Astrocyte (in vitro differentiated cells and primary cell): ENCODE data around the gene PLEKHA7. TPM values are rescaled to one million over a fixed set of nuclear protein-coding genes. Genes with fewer than 3 reads are reported as not detected.

ENCODE experiments used
- DNase-seq: peaks from one replicate; pipeline ENCODE4 v3.0.0-alpha.2; 2010; ENCODE audit warnings: low read depth
- FAIRE-seq: peaks from 2 replicates; lab custom pipeline; 2011; peaks lifted over from hg19 to GRCh38; lab: Jason Lieb, UNC
- H2AFZ ChIP-seq: 2 replicates; pipeline ENCODE4 v1.6.0; 2012; ENCODE audit warnings: low read depth, low read length, inconsistent platforms
- H3K27ac ChIP-seq: 2 replicates; pipeline ENCODE4 v1.5.1; 2011; ENCODE audit warnings: low read depth, low read length, inconsistent platforms
- H3K27me3 ChIP-seq: 2 replicates; pipeline ENCODE4 v1.6.0; 2011; ENCODE audit warnings: low read length, inconsistent platforms; ENCODE audit not compliant: insufficient read depth
- H3K36me3 ChIP-seq: 2 replicates; pipeline ENCODE4 v1.5.1; 2011; ENCODE audit warnings: low read length, inconsistent platforms; ENCODE audit not compliant: insufficient read depth
- H3K4me1 ChIP-seq: 2 replicates; pipeline ENCODE4 v1.5.1; 2011; ENCODE audit warnings: low read length, inconsistent platforms; ENCODE audit not compliant: insufficient read depth
- H3K4me2 ChIP-seq: 2 replicates; pipeline ENCODE4 v1.6.0; 2012; ENCODE audit warnings: low read length, inconsistent platforms
- H3K4me3 ChIP-seq: 2 replicates; pipeline ENCODE4 v1.5.1; 2011; ENCODE audit warnings: low read depth, mild to moderate bottlenecking, low read length, inconsistent platforms; ENCODE audit not compliant: insufficient read depth
- H3K79me2 ChIP-seq: 2 replicates; pipeline ENCODE4 v1.6.0; 2012; ENCODE audit warnings: mild to moderate bottlenecking, low read length, inconsistent platforms; ENCODE audit not compliant: insufficient read depth
- H3K9ac ChIP-seq: 2 replicates; pipeline ENCODE4 v1.6.0; 2012; ENCODE audit warnings: mild to moderate bottlenecking, low read length, inconsistent platforms
- H3K9me3 ChIP-seq: 2 replicates; pipeline ENCODE4 v1.5.1; 2012; ENCODE audit warnings: low read depth, mild to moderate bottlenecking, low read length, inconsistent platforms; ENCODE audit not compliant: insufficient read depth
- H4K20me1 ChIP-seq: 2 replicates; pipeline ENCODE4 v1.6.0; 2012; ENCODE audit warnings: low read length, inconsistent platforms; ENCODE audit not compliant: insufficient read depth
- H3K27ac Mint-ChIP-seq: one replicate; pipeline ENCODE4 v1.8.0; 2021; ENCODE audit warnings: mild to moderate bottlenecking, mixed read lengths; ENCODE audit not compliant: unreplicated experiment
- H3K27me3 Mint-ChIP-seq: one replicate; pipeline ENCODE4 v1.8.0; 2021; ENCODE audit warnings: low read depth, mixed read lengths; ENCODE audit not compliant: unreplicated experiment
- H3K36me3 Mint-ChIP-seq: one replicate; pipeline ENCODE4 v1.8.0; 2021; ENCODE audit warnings: low read depth, mixed read lengths; ENCODE audit not compliant: unreplicated experiment
- H3K4me1 Mint-ChIP-seq: one replicate; pipeline ENCODE4 v1.8.0; 2021; ENCODE audit warnings: low read depth, mixed read lengths; ENCODE audit not compliant: unreplicated experiment
- H3K4me3 Mint-ChIP-seq: one replicate; pipeline ENCODE4 v1.8.0; 2021; ENCODE audit warnings: mild to moderate bottlenecking, moderate library complexity, mixed read lengths; ENCODE audit not compliant: unreplicated experiment
- H3K9me3 Mint-ChIP-seq: one replicate; pipeline ENCODE4 v1.8.0; 2021; ENCODE audit warnings: mild to moderate bottlenecking, mixed read lengths; ENCODE audit not compliant: unreplicated experiment
- EZH2 ChIP-seq: IDR thresholded peaks from 2 replicates; pipeline ENCODE4 v1.6.1; 2012; ENCODE audit warnings: mild to moderate bottlenecking, low read length, inconsistent platforms; ENCODE audit not compliant: insufficient read depth
- total RNA-seq: library from RNA; stranded (reverse); gene quantifications from 2 replicates; pipeline ENCODE4 v1.2.1, GENCODE V29; 2021
- TF ChIP-seq, protein P1 (sequence below): IDR thresholded peaks from 2 replicates; pipeline ENCODE4 v1.5.1; 2011; ENCODE audit warnings: low read depth, mild to moderate bottlenecking, inconsistent platforms, low read length, moderate library complexity; ENCODE audit not compliant: insufficient read depth

The PLEKHA7 gene
- total RNA-seq, 1 donor from 2014 or later = 5.7 TPM

DNA sequence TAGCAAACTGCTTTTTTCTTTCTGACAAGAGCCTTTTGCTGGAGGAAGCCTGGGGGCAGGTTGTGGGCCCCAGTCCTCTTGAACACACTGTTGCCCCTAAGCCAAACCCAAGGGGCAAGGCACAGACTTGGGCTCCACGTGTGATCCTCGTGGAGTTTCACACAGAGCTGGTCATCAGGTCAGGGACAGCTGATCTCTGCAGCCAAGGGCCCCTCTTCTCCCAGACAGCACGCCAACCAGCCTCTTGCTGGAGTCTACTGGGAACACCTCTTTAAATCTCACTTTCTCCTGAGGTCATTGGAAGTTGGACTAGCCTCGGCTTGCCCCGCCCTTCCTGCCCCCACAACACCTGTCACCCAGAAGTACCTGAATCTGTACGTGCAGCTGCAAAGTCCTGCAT lies 235.9 kb downstream of the PLEKHA7 start:
- Mint-ChIP-seq H3K27me3 (peaks cover 6% of the 10 kb centered on the region), H3K4me3 (no peak overlapping the region), H3K36me3 (peaks cover 9% of the 10 kb centered on the region), H3K9me3 (peaks cover 3% of the 10 kb centered on the region), H3K4me1 (peaks cover 4% of the 10 kb centered on the region), H3K27ac (no peak overlapping the region)
- FAIRE-seq = no peak
- H3K4me2 ChIP-seq = no peak overlapping the region
- no peaks in the 10 kb centered on the region for H3K36me3 ChIP-seq
- H3K4me3 ChIP-seq = no peak overlapping the region
- TF ChIP-seq EZH2 = no peak
- TF ChIP-seq, protein P1, sequence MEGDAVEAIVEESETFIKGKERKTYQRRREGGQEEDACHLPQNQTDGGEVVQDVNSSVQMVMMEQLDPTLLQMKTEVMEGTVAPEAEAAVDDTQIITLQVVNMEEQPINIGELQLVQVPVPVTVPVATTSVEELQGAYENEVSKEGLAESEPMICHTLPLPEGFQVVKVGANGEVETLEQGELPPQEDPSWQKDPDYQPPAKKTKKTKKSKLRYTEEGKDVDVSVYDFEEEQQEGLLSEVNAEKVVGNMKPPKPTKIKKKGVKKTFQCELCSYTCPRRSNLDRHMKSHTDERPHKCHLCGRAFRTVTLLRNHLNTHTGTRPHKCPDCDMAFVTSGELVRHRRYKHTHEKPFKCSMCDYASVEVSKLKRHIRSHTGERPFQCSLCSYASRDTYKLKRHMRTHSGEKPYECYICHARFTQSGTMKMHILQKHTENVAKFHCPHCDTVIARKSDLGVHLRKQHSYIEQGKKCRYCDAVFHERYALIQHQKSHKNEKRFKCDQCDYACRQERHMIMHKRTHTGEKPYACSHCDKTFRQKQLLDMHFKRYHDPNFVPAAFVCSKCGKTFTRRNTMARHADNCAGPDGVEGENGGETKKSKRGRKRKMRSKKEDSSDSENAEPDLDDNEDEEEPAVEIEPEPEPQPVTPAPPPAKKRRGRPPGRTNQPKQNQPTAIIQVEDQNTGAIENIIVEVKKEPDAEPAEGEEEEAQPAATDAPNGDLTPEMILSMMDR = no peak
- H3K9me3 ChIP-seq = no peaks in the 10 kb centered on the region
- DNase-seq = no peak
- H2AFZ ChIP-seq = no peak overlapping the region
- peaks cover 6% of the 10 kb centered on the region for H3K4me1 ChIP-seq
- H3K9ac ChIP-seq = no peak overlapping the region
- H4K20me1 ChIP-seq = no peaks in the 10 kb centered on the region
- H3K27ac ChIP-seq = no peak overlapping the region
- no peaks in the 10 kb centered on the region for H3K79me2 ChIP-seq
- peaks cover 3% of the 10 kb centered on the region for H3K27me3 ChIP-seq

DNA sequence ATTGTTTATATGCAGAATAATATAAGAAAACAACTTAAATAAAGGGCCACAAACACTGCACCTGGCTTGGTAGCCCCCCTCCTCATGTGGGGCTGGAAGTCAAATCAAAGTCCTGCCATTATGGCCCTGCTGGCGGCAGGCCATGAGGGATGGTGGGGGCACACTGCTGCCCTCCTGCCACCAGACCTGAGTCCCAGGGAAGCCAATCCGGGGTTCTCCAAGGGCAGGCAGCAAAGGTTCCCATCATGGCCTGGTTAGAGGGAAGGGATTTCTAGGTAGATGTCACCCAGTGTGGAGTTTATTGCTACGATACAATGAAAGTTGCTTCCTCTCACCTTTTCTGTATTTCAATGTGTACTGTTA lies 236.6 kb downstream of the PLEKHA7 start:
- H4K20me1 ChIP-seq = no peaks in the 10 kb centered on the region
- H3K36me3 ChIP-seq = no peaks in the 10 kb centered on the region
- peaks cover 6% of the 10 kb centered on the region for H3K4me1 ChIP-seq
- Mint-ChIP-seq H3K9me3 (peaks cover 3% of the 10 kb centered on the region), H3K27ac (no peak overlapping the region), H3K4me1 (peaks cover 4% of the 10 kb centered on the region), H3K27me3 (peaks cover 7% of the 10 kb centered on the region), H3K4me3 (no peak overlapping the region), H3K36me3 (peaks cover 6% of the 10 kb centered on the region)
- H3K4me3 ChIP-seq = no peak overlapping the region
- no peak overlapping the region for H3K9ac ChIP-seq
- peaks cover 8% of the 10 kb centered on the region for H3K27me3 ChIP-seq
- H3K27ac ChIP-seq = no peak overlapping the region
- FAIRE-seq (no peak), DNase-seq (no peak)
- TF ChIP-seq, protein P1 = no peak
- no peak overlapping the region for H2AFZ ChIP-seq
- no peaks in the 10 kb centered on the region for H3K9me3 ChIP-seq
- no peaks in the 10 kb centered on the region for H3K79me2 ChIP-seq
- H3K4me2 ChIP-seq = no peak overlapping the region

DNA sequence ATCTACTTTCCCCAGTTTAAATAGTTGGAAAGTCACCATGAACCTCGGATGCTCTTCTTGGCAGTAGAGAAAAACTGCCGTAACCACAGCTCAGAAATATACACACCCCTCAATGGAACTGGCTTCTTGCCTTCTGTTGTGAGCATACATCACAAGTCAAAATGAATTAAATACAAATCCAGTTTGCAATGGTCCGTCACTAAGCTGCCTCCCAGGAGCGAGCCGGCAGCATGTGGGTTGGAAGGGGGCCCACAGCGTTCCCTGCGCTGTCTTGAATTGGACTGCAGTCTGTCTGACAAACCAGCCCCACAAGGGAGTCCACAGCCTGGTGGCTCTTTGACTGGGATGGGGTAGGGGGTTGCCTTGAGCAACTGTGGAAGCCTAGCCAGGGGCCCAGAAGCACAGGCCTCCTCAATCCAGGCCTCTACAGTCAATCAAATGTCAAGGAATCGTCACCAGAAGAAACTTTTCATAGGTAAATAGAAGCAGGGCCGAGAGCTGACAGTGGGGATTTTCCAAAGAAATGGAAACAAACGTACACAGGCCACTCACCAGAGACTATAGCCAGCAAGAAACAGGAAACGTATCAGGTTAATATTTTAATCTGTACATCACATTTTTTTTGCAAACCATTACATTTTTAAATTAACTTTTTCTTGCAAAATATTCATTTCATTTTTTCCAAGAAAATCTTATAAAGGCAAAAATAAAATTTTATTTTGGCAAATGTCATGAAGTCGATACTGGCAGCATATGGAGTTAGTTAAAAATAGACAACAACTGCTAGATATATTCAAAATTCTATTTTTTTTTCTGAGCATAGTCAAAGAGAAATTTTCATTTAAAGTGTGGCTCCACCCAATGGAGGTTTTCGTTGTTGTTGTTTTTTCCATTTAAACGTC lies 237.3 kb downstream of the PLEKHA7 start:
- no peaks in the 10 kb centered on the region for H3K79me2 ChIP-seq
- Mint-ChIP-seq H3K9me3 (peaks cover 3% of the 10 kb centered on the region), H3K4me1 (peaks cover 4% of the 10 kb centered on the region), H3K36me3 (peaks cover 6% of the 10 kb centered on the region), H3K4me3 (no peak overlapping the region), H3K27me3 (peaks cover 4% of the 10 kb centered on the region), H3K27ac (no peak overlapping the region)
- H2AFZ ChIP-seq = peak overlapping the region; percentile 57
- H3K36me3 ChIP-seq = no peaks in the 10 kb centered on the region
- FAIRE-seq (no peak), DNase-seq (peak; percentile 91)
- no peak overlapping the region for H3K9ac ChIP-seq
- H3K4me2 ChIP-seq = peak overlapping the region; percentile 22
- TF ChIP-seq, protein P1 = no peak
- no peak for TF ChIP-seq EZH2
- peaks cover 9% of the 10 kb centered on the region for H3K27me3 ChIP-seq
- no peak overlapping the region for H3K27ac ChIP-seq
- H4K20me1 ChIP-seq = no peaks in the 10 kb centered on the region
- no peaks in the 10 kb centered on the region for H3K9me3 ChIP-seq
- H3K4me1 ChIP-seq = peaks cover 6% of the 10 kb centered on the region
- H3K4me3 ChIP-seq = no peak overlapping the region
